ENCODE data around the gene SLC9A9. TPM values are rescaled to one million over a fixed set of nuclear protein-coding genes. Genes with fewer than 3 reads are reported as not detected.

Gene SLC9A9
- polyA plus RNA-seq, 1 of the 3 experiments (the other 2 are of a cell fraction) = 0.05 TPM

- Histone ChIP-seq H3K9ac (no peak overlapping the region), H3K27me3 (ENCODE audit: insufficient read depth) (peaks cover 5% of the 10 kb centered on the region; the same call in 1 of the 2 replicates), H3K4me3 (ENCODE audit: low read depth in 2 of 2, low read length in 1 of 2) (no peak overlapping the region), H3K4me2 (no peak overlapping the region), H3K9me3 (no peaks in the 10 kb centered on the region), H3K4me1 (ENCODE audit: control insufficient read depth in 1 of 2, insufficient read depth in 2 of 2, low read depth in 1 of 2, low read length in 1 of 2) (no peaks in the 10 kb centered on the region; a peak in 1 of 4 replicates), H3K9me2 (no peaks in the 10 kb centered on the region), H3K27ac (ENCODE audit: low read depth in 2 of 2, low read length in 1 of 2) (no peak overlapping the region), H3K36me3 (replicated peaks in 1 of 2; ENCODE audit: control insufficient read depth in 1 of 2, insufficient read depth in 2 of 2, low read length in 1 of 2) (no peaks in the 10 kb centered on the region), H4K20me1 (ENCODE audit: insufficient read depth) (no peaks in the 10 kb centered on the region), H3K79me2 (ENCODE audit: insufficient read depth) (no peaks in the 10 kb centered on the region), H3F3A (replicated peaks; ENCODE audit: insufficient read depth) (no peaks in the 10 kb centered on the region), H2AFZ (ENCODE audit: low read depth) (no peak overlapping the region)
- no peak for DNase-seq
- ChIA-PET POLR2A (no interaction called here), CTCF (no interaction called here)
- TF ChIP-seq RAD21 (IDR thresholded peaks at IDR 0.05; ENCODE audit: low read length) = no peak
Measured at GRCh38 chr3:143506190-143506589, 342.1 kb downstream of the SLC9A9 start.

GRCh38 chr3:143503325-143503885 lies 344.9 kb downstream of the SLC9A9 start:
- Histone ChIP-seq H2AFZ (ENCODE audit: low read depth) (no peak overlapping the region), H4K20me1 (ENCODE audit: insufficient read depth) (no peaks in the 10 kb centered on the region), H3K27ac (ENCODE audit: low read depth in 2 of 2, low read length in 1 of 2) (no peak overlapping the region), H3K9me3 (no peaks in the 10 kb centered on the region), H3K9me2 (no peaks in the 10 kb centered on the region), H3K9ac (no peak overlapping the region), H3K4me3 (ENCODE audit: low read depth in 2 of 2, low read length in 1 of 2) (no peak overlapping the region), H3K27me3 (ENCODE audit: insufficient read depth) (no peaks in the 10 kb centered on the region; the same call in 1 of the 2 replicates), H3K36me3 (replicated peaks in 1 of 2; ENCODE audit: control insufficient read depth in 1 of 2, insufficient read depth in 2 of 2, low read length in 1 of 2) (no peaks in the 10 kb centered on the region), H3K79me2 (ENCODE audit: insufficient read depth) (no peaks in the 10 kb centered on the region), H3K4me2 (no peak overlapping the region), H3K4me1 (ENCODE audit: control insufficient read depth in 1 of 2, insufficient read depth in 2 of 2, low read depth in 1 of 2, low read length in 1 of 2) (no peaks in the 10 kb centered on the region; a peak in 1 of 4 replicates), H3F3A (replicated peaks; ENCODE audit: insufficient read depth) (no peaks in the 10 kb centered on the region)
- ChIA-PET POLR2A (no interaction called here), CTCF (no interaction called here)
- TF ChIP-seq USF2 (IDR thresholded peaks at IDR 0.05; ENCODE audit: borderline replicate concordance, low read depth, low read length) (no peak), EP300 (IDR thresholded peaks at IDR 0.05; ENCODE audit: borderline replicate concordance in 1 of 2, low read depth in 1 of 2, low read length in 1 of 2) (no peak), NFIC (IDR thresholded peaks at IDR 0.05; ENCODE audit: borderline replicate concordance) (no peak)
- no peak for DNase-seq
- WGBS (ENCODE audit: low lambda C conversion rate) = 21% methylated on average over 4 of the region's 4 CpGs

GRCh38 chr3:143502081-143502480 lies 346.2 kb downstream of the SLC9A9 start:
- Histone ChIP-seq H3K9me2 (no peaks in the 10 kb centered on the region), H3F3A (replicated peaks; ENCODE audit: insufficient read depth) (no peaks in the 10 kb centered on the region), H3K79me2 (ENCODE audit: insufficient read depth) (no peaks in the 10 kb centered on the region), H3K4me3 (ENCODE audit: low read depth in 2 of 2, low read length in 1 of 2) (no peak overlapping the region), H3K4me1 (ENCODE audit: control insufficient read depth in 1 of 2, insufficient read depth in 2 of 2, low read depth in 1 of 2, low read length in 1 of 2) (no peaks in the 10 kb centered on the region; a peak in 1 of 4 replicates), H3K4me2 (no peak overlapping the region), H3K9me3 (no peaks in the 10 kb centered on the region), H3K27me3 (ENCODE audit: insufficient read depth) (no peaks in the 10 kb centered on the region; the same call in 1 of the 2 replicates), H3K36me3 (replicated peaks in 1 of 2; ENCODE audit: control insufficient read depth in 1 of 2, insufficient read depth in 2 of 2, low read length in 1 of 2) (no peaks in the 10 kb centered on the region), H3K27ac (ENCODE audit: low read depth in 2 of 2, low read length in 1 of 2) (no peak overlapping the region), H4K20me1 (ENCODE audit: insufficient read depth) (no peaks in the 10 kb centered on the region), H2AFZ (ENCODE audit: low read depth) (no peak overlapping the region), H3K9ac (no peak overlapping the region)
- ChIA-PET POLR2A (no interaction called here), CTCF (no interaction called here)
- WGBS (ENCODE audit: low lambda C conversion rate) = 10% methylated on average over 3 of the region's 3 CpGs
- no peak for DNase-seq
- TF ChIP-seq ZBTB33 (IDR thresholded peaks at IDR 0.05; ENCODE audit: borderline replicate concordance, low read depth) (no peak), USF1 (IDR thresholded peaks at IDR 0.05; ENCODE audit: borderline replicate concordance, low read depth) (no peak), FOXM1 (IDR thresholded peaks at IDR 0.05; ENCODE audit: low read depth) (no peak), REST (IDR thresholded peaks at IDR 0.05; ENCODE audit: low read depth, low read length) (no peak), NFIC (IDR thresholded peaks at IDR 0.05; ENCODE audit: borderline replicate concordance) (no peak), EP300 (IDR thresholded peaks at IDR 0.05; ENCODE audit: borderline replicate concordance in 1 of 2, low read depth in 1 of 2, low read length in 1 of 2) (no peak), MXI1 (IDR thresholded peaks at IDR 0.05; ENCODE audit: low read depth, low read length) (no peak), POLR2AphosphoS5 (IDR thresholded peaks at IDR 0.05; ENCODE audit: low read depth, low read length) (no peak)
- TF ChIP-seq, protein P1, sequence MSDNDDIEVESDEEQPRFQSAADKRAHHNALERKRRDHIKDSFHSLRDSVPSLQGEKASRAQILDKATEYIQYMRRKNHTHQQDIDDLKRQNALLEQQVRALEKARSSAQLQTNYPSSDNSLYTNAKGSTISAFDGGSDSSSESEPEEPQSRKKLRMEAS (IDR thresholded peaks at IDR 0.05; ENCODE audit: low read depth) = no peak
- TF ChIP-seq, protein P2, sequence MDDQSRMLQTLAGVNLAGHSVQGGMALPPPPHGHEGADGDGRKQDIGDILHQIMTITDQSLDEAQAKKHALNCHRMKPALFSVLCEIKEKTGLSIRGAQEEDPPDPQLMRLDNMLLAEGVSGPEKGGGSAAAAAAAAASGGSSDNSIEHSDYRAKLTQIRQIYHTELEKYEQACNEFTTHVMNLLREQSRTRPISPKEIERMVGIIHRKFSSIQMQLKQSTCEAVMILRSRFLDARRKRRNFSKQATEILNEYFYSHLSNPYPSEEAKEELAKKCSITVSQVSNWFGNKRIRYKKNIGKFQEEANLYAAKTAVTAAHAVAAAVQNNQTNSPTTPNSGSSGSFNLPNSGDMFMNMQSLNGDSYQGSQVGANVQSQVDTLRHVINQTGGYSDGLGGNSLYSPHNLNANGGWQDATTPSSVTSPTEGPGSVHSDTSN (IDR thresholded peaks at IDR 0.05) = no peak

All from SK-N-SH (cell line).